RWPE2 (cell line): ENCODE measurements around the gene PSMD13.

Experiments
- ATAC-seq: fragments of 200-7000 bp; cut with Tn5 transposase; 3 replicates; pipeline ENCODE4 v1.9.1; 2021; ENCODE audit warnings: low read depth
- DNase-seq: peaks from one replicate; pipeline ENCODE4 v3.0.0-alpha.2; 2020; ENCODE audit warnings: low spot score
- H3K27ac ChIP-seq: fragments of 450-650 bp; 2 replicates; pipeline ENCODE4 v1.5.1; 2017; ENCODE audit warnings: mild to moderate bottlenecking; ENCODE audit not compliant: poor library complexity, severe bottlenecking
- H3K27me3 ChIP-seq: fragments of 250-450 bp; sonication (Bioruptor Pico); 2 replicates; pipeline ENCODE4 v1.5.1; 2021; ENCODE audit warnings: mild to moderate bottlenecking, moderate library complexity; ENCODE audit not compliant: insufficient read depth, poor library complexity, severe bottlenecking
- H3K36me3 ChIP-seq: fragments of 250-450 bp; sonication (Bioruptor Pico); 2 replicates; pipeline ENCODE4 v1.5.1; 2020; ENCODE audit warnings: low read depth, mild to moderate bottlenecking, moderate library complexity
- H3K4me1 ChIP-seq: fragments of 250-450 bp; sonication (Bioruptor Pico); 2 replicates; pipeline ENCODE4 v1.5.1; 2021; ENCODE audit warnings: mild to moderate bottlenecking, moderate library complexity; ENCODE audit not compliant: insufficient read depth, poor library complexity, severe bottlenecking
- H3K4me3 ChIP-seq: fragments of 250-450 bp; sonication (Bioruptor Pico); 2 replicates; pipeline ENCODE4 v1.5.1; 2021; ENCODE audit warnings: mild to moderate bottlenecking, moderate library complexity; ENCODE audit not compliant: severe bottlenecking
- H3K9me3 ChIP-seq: fragments of 250-450 bp; sonication (Bioruptor Pico); 2 replicates; pipeline ENCODE4 v1.5.1; 2021; ENCODE audit warnings: mild to moderate bottlenecking, moderate library complexity; ENCODE audit not compliant: severe bottlenecking
- TF ChIP-seq, protein P1 (sequence below): fragments of 450-650 bp; IDR thresholded peaks from one replicate; pipeline ENCODE4 v1.5.1; 2017; ENCODE audit warnings: mild to moderate bottlenecking, moderate library complexity; ENCODE audit not compliant: poor library complexity, severe bottlenecking

Gene PSMD13

DNA sequence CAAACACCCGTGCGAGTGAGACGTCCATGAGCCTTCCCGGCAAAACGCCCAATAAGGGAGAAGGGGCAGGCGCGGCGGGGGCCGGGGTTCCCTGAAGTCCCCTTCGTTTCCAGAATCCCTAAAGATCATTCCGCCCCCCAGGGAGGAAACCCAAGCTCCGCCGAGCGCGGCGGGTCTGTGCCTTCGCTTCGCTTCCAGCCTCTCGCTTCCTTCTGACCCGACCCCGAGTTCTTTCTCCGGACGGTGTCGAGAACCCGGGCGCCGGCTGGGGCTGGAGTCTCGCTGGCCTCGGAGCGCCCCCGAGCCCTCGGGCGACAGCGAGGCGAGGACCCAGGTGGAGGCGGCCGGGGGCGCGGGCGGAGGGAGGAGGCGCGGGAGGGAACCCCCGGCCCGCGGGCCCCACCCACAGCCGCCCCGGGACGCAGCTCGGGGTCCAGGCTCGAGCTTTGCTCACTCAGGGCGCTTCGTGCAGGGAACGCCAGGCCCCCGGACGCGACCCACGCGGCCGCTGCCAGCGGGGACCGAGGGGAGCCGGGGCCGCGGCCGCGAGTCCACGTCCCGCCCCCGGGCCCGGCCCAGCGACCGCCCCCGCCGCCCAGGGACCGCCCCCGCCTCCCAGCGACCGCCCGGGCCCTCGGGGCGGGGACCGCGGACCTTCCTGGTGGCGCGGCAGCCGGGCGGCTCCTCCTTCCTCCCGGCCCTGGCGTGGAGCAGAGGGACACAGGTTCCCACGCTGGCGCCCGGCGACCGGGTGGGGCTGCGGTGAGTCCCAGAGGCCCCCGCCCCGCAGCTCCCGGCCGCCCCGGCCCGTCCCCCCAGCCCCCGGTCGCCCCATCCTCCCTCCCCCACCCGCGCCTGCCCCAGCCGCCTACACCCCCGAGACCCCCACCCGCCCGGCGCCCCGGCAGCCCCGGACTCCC is 52.0 kb downstream of the PSMD13 start, which contains the start of gene PGGHG:
PGGHG (plus strand) TSS at position 649 of the 920 bp plus-strand sequence. CDS start 691 bp downstream, outside the sequence.
- peak within 1 kb of the TSS; percentile 79 for H3K4me3 ChIP-seq
- no peak within 1 kb of the TSS for H3K27ac ChIP-seq

DNA sequence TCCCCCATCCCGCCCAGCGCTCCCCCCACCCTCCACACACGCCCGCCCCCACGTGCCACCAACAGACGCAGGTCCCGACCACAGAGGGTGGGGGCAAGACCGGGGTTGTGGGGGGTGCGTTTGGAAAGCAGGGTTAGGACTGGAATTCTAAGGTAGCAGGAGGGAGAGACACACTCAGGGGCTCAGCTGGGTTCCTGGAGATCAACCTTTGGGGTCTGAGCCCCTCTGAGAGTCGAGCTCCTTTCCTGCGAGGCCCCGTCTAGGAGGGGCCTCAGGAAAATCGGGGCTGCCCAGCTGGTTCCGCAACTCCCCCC is 52.6 kb downstream of the PSMD13 start:
- Histone ChIP-seq H3K4me3 (peak overlapping the region; percentile 12), H3K27me3 (peaks cover 8% of the 10 kb centered on the region), H3K4me1 (no peaks in the 10 kb centered on the region), H3K36me3 (no peaks in the 10 kb centered on the region), H3K27ac (no peak overlapping the region), H3K9me3 (no peaks in the 10 kb centered on the region)
- DNase-seq (no peak), ATAC-seq (no peak)
- TF ChIP-seq, protein P1, sequence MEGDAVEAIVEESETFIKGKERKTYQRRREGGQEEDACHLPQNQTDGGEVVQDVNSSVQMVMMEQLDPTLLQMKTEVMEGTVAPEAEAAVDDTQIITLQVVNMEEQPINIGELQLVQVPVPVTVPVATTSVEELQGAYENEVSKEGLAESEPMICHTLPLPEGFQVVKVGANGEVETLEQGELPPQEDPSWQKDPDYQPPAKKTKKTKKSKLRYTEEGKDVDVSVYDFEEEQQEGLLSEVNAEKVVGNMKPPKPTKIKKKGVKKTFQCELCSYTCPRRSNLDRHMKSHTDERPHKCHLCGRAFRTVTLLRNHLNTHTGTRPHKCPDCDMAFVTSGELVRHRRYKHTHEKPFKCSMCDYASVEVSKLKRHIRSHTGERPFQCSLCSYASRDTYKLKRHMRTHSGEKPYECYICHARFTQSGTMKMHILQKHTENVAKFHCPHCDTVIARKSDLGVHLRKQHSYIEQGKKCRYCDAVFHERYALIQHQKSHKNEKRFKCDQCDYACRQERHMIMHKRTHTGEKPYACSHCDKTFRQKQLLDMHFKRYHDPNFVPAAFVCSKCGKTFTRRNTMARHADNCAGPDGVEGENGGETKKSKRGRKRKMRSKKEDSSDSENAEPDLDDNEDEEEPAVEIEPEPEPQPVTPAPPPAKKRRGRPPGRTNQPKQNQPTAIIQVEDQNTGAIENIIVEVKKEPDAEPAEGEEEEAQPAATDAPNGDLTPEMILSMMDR: no peak

More for the DNA sequence above, 52.0 kb downstream of the PSMD13 start, which contains the start of gene PGGHG:
- no peaks in the 10 kb centered on the region for H3K36me3 ChIP-seq
- H3K4me1 ChIP-seq: no peaks in the 10 kb centered on the region
- peaks cover 8% of the 10 kb centered on the region for H3K27me3 ChIP-seq
- H3K9me3 ChIP-seq: no peaks in the 10 kb centered on the region
- DNase-seq: peak; percentile 62
- peak; percentile 49 for ATAC-seq
- TF ChIP-seq, protein P1: no peak

DNA sequence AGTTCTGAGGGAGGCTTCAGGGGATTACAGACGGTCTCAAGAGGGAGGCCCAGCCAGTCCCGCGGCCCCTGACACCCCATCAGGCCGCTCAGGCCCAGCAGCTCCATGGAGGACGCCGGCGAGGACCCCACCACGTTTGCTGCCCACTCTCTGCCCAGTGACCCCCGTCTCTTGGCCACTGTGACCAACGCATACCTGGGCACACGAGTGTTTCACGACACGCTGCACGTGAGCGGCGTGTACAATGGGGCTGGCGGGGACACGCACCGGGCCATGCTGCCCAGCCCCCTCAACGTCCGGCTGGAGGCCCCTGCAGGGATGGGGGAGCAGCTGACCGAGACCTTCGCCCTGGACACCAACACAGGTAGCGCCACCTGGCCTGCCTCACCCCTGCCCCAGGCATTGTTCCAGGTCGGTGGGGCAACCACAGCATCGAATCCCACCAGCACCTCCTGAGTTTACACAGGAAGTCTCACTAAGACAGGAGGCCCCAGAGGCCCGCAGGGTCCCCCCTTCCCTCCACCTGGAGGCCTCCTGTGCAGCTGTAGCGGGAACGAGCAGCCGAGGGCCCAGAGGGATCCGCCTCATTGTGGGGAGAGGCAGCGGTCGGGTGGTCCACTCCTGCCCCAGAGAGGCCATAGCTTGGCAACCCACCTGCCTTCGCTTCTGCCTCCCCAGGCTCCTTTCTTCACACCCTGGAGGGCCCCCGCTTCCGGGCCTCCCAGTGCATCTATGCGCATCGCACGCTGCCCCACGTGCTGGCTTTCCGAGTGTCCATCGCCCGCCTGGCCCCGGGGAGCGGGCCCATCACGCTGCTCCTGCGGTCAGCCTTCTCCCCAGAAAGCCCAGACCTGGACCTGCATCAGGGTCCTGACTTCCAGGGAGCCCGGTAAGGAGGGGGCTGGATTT is 53.2 kb downstream of the PSMD13 start:
- TF ChIP-seq, protein P1: no peak
- ATAC-seq (no peak), DNase-seq (peak; percentile 57)
- no peaks in the 10 kb centered on the region for H3K4me1 ChIP-seq
- H3K36me3 ChIP-seq: no peaks in the 10 kb centered on the region
- peaks cover 8% of the 10 kb centered on the region for H3K27me3 ChIP-seq
- H3K27ac ChIP-seq: no peak overlapping the region
- H3K9me3 ChIP-seq: no peaks in the 10 kb centered on the region
- peak overlapping the region; percentile 12 for H3K4me3 ChIP-seq

DNA sequence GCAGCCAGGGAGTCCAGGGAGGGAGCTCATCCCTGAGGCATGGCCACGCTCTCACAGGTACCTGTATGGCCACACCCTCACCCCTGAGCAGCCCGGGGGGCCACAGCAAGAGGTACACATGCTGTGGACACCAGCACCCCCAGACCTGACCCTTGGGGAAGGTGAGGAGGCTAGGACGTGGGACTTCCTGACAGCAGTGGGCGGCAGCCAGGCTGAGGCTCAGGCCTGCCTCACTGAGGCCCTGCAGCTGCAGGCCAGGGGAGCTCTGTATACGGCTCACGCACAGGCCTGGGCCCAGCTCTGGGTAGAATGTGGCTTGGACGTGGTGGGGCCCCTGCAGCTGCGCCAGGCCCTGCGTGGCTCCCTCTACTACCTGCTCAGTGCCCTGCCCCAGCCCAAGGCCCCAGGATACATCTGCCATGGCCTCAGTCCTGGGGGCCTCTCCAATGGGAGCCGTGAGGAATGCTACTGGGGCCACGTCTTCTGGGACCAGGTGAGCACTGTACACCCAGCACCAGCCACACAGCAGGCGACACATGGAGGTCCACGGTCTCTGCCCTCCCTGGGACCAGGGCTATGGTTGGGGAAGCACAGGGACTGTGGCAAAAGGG is 54.0 kb downstream of the PSMD13 start:
- Histone ChIP-seq H3K9me3 (no peaks in the 10 kb centered on the region), H3K27ac (no peak overlapping the region), H3K27me3 (peaks cover 8% of the 10 kb centered on the region), H3K4me3 (no peak overlapping the region), H3K4me1 (no peaks in the 10 kb centered on the region), H3K36me3 (no peaks in the 10 kb centered on the region)
- ATAC-seq (no peak), DNase-seq (no peak)
- TF ChIP-seq, protein P1: no peak
